HG03175 (cell line): ENCODE data around the gene PPFIBP2.

ENCODE experiments used
- ATAC-seq: cut with Tn5 transposase; IDR thresholded peaks from one replicate; pipeline ENCODE4 v1.9.1; 2021; ENCODE audit warnings: mild to moderate bottlenecking, moderate library complexity; ENCODE audit not compliant: unreplicated experiment

The PPFIBP2 gene

DNA sequence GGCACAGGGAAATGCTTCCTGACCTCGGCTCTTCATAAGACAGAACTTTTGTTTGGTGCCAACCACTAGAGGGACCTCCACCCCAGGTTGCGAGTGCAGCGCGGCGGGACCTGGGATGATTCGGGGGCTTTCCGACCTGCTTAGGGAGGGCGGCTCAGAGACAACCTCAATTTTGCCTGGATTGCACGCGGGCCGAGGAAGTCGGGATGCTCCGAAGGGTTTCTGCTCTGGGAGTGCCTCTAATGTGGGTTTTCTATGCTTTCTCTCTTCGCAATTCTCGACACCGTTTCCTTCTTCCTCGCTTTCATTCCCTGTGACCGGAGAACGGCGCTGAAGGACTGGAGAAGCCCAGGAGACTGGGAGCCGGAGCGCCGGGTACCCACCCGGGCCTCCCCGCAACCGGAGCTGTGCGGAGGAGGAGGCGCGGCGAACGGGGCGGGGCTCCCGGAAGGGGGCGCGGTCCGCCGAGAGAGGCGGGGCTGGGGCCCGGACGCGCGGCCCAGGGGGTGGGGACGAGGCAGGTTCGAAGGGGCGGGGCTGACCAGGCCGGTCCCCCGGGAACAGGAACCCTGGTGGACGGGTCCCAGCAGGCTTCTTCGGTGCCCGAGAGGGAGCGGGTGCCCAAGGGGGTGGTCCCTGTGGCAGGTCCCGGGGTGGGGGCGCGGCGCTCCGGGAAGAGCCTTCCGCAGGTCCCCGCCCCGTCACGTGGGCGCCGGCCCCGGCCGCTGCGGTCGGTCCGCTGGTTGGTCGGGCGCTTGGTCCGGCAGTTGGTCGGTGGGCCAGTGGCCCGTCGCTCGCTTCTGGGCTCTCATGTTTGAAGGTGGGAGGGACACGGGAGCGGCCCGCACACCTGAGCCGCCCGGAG is at the start of gene PPFIBP2:
Gene PPFIBP2 (plus strand): TSS at position 766 of the 865 bp plus-strand sequence. CDS start 35,477 bp downstream, outside the sequence.
- peak; percentile 70 for ATAC-seq

DNA sequence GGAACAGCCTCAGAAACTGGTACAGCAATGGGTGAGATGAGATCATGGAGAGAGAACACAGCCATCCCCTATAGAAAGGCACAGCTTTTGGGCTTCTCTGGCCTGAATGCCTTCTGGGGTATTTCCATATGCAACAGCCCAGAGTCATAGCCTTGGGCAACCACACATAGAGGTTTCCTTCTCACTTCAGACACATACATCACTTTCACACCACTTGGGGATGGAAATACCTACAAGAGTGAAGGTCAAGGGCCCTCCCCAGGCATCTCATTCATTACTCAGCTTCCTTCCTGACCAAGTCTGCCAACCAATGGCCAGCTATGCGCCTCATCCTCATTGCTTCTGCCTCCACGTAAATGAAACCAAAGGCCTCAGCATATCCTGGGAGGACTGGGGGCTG is 46.1 kb upstream of the PPFIBP2 start:
- ATAC-seq: peak; percentile 71

DNA sequence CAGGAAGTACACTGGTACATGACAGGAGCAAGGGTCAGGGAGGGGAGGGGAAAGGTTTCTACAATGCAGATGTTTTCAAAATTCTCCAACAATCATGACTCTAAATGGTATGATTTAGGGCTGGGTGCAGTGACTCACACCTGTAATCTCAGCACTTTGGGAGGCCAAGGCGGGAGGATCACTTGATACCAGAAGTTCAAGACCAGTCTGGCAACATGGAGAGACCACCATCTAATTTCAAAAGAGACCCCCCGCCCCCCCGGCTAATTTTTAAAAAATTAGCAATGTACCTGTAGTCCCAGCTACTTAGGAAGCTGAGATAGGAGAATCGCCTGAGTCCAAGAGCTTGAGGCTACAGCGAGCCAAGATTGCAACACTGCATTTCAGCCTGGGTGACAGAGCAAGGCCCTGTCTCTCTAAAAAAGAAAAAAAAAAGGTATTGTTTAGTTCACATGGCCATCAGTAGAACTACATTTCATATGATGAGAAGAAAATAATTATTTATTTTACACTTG is 44.4 kb upstream of the PPFIBP2 start:
- no peak for ATAC-seq

DNA sequence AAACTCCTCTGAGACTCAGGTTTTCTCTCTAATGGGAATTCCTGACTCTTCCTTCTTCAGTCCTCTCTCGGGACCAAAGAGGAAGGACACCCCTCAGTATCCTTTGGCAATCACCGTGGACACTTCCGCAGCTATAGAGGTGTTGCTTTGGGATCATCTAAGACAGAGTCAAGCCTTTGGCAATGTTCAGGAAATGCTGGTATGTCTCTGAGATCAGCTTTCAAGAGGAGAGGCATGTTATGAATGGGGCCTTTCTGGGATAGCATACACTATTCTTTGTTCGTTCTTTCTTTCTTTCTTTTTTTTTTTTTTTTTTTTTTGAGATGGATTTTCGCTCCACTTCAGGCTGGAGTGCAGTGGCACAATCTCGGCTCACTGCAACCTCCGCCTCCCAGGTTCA is 42.7 kb upstream of the PPFIBP2 start:
- no peak for ATAC-seq

DNA sequence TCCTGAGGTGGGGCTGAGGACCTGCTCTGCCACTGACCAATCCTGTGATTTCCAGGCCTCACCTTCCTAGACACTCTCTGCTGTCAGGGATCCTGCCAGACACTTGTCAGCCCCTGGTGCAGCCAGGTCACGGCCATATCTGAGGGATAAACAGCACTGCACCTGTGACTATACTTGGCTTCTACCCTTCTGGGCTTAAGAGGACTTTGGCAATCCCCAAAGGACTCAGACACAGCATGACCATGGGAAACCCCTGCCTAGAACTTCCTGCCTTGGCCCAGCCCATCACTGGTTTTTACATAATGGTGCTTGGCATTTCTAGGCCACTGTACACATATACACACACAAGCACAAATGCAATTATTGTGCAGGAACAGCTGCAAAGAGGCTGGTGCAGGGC is 40.1 kb upstream of the PPFIBP2 start:
- ATAC-seq: peak; percentile 84

DNA sequence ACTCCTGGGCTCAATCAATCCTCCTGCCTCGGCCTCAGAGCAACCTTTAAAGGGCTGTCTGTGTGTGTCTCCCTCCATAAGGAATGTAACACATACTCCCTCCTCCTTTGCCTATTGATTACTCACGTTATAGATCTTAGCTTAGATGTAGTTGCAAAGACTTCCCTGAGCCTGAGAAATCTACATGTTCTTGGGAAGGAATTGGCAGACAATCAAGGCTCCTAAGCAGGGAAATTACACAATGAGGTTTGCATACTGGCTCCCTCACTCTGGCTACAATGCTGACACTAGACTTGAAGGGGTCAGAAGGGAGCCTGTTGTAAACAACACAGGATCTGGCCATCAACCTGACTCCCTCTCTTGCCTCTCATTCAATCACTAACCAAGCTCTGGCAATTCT is 33.7 kb upstream of the PPFIBP2 start:
- ATAC-seq: no peak

DNA sequence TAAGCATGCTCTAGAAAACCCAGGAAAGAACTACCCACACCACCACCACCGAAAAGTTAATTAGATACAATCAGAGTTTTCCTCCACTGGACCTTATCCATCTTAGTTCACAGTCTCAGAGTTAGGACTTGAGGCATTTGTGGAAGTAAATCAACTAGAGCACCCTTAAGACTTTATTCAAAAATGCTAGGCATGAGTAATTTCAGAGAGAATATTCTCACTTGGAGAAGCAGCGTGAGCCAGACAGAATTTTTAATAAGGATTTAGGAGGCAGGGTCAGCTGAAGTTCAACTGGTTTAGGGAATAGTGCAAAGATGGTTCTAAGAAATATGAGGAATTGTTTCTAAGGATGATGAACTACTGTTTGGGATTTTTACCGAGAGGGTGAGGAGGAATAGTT is 29.7 kb upstream of the PPFIBP2 start:
- no peak for ATAC-seq

DNA sequence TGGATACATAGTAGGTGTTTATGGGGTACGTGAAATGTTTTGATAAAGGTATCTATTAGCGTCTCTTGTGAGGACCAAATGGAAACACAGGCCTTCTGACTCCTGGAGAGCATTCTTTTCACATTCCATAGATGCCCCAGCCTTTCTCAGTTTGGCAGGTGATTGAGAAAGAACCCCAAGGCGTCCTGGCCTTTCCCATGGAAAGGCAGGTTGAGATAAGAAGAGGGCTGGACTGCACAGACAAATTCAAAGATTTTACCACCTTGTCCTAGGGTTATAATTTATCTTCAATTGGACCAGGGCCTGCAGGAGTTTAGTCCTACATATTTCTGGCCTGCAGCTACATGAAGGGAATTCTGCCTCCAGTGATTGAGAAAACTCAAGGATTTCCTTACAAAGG is 29.2 kb upstream of the PPFIBP2 start:
- ATAC-seq: no peak

DNA sequence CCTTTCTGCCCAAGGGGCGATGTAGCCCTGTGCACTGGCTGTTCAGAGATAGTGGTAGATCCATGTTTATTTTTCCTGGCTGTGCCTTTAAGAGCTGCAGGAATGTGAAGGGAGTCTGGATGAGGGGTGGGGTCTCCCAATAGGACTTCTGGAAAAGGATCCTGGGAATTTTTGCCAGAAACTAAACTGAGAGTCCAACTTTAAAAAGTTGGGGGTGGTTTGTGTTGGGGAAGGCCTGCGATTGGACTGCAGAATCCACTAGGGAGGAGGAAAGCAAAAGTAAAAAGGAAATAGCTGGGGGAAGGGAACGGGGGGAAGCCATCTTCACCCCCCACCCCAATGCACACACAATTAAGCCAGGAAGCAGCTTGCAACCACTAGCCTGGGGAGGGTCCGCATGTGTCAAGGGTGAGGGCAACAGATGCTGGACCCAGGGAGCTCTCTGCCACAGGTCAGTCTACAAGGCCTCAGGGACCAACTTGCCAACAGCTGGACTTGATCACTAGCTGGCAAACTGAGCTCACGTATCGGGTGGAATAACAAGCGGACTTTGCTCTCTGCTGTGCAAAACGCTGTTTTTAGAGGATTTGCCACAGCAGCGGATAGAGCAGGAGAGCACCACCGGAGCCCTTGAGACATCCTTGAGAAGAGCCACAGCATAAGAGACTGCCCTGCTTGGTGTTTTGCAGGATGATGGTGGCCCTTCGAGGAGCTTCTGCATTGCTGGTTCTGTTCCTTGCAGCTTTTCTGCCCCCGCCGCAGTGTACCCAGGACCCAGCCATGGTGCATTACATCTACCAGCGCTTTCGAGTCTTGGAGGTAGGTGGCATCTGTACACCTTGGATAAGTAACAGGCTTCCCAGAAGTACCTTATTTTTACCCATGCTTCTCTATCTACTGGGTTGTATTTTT is 28.4 kb upstream of the PPFIBP2 start, which contains the start of gene OLFML1:
Gene OLFML1 (plus strand): TSS at position 321 of the 912 bp plus-strand sequence. CDS start 370 bp downstream, at position 691.
- no peak for ATAC-seq

DNA sequence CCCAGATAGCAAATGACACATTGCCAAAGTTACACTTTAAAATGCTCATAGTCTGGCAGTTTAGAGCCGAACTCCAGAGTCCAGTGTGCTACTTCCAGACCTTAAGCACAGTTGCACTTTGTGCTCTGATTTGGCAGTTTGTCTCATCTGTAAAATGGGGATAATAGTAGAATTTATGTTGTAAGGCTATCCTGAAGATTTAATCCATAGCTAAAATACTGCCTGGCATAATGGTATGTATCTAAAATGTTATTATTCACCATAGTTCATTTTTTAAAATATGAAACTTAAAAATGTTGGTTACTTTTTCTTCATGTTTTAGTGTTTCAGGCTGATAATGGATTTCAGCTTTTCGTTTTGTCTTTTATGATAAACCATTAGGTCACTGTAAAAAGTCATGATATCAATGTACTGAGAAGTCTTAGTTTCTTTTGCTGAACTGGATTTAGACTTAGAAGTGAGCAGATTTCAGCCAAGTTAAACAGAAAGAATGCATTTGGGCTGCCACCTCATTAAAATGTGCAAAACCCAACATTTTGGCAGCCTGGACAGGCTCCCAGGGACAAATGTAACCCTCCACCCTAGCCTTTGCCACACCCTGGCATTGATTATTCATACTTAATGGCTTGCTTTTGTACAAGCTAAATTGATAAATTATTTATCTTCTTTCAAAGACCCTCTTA is 27.6 kb upstream of the PPFIBP2 start:
- ATAC-seq: no peak

DNA sequence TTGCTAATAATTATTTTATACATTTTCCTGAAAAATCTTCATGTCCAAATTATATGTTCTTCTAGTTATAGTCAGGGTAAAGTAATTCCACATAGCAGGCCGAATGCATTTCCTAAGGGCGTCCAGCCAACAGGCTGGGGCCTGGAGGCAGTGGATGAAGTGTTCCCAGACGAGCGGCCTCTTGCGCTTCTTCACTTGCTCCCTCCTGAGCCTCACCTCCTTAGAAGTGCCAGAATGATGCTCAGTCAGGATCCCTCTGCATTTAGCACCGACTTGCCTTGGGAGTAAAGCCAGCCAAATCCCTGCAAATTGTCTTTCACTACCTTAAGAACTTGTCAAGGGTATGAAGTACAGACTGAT is 27.0 kb upstream of the PPFIBP2 start:
- ATAC-seq: no peak

DNA sequence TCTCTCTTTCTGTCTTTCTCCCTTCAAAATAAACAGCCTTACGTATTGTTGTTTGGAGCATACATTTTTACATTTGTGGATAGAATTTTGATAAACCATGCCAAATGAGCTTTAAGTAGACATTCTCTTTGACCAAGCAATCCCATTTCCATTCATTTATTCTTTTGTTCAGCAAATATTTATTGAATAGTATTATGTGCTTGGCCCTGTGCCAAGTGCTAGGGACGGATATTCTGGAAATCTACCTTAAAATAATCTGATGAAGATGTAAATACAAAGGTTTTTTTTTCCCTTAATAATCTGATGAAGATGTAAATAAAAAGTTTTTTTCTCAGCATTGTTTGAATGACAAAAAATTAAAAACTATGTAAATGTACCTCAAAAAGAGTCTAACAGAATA is 26.4 kb upstream of the PPFIBP2 start:
- ATAC-seq: no peak

DNA sequence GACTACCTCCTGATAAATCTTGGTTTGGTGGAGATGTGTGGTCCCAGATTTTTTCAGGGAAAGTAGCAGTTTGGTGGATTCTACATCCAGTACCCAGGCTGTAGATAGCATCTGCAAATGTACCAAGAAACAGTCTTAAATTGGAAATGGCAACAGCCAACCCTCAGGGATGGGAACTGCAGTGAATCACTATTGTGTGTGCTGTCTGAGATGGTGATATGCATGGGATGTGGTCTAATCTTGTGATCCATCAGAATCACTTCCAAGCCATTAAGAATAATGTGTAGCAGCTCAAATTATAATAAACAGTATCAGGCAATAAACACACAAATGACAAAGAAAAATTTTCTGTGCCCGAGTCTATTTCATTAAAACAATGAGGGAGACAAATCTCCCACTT is 25.1 kb upstream of the PPFIBP2 start:
- ATAC-seq: no peak

DNA sequence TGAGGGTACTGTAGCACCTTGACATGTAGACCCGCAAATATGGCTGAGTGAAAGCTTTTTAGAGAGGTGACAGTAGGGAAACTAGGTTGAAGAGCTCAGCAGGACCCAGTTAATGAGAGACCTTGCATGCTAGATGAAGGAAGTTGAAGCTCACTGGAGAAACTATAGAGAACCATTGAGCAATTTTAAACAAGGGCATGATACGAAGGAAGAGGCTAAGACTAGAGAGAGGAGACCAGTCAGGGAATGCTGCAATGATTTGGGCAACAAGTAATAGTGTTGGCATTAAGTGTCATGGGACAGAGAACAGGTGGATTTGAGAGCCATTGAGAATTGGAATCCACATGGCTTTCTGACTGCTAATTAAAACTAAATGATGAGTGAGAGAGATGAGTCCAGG is 24.4 kb upstream of the PPFIBP2 start:
- ATAC-seq: no peak

DNA sequence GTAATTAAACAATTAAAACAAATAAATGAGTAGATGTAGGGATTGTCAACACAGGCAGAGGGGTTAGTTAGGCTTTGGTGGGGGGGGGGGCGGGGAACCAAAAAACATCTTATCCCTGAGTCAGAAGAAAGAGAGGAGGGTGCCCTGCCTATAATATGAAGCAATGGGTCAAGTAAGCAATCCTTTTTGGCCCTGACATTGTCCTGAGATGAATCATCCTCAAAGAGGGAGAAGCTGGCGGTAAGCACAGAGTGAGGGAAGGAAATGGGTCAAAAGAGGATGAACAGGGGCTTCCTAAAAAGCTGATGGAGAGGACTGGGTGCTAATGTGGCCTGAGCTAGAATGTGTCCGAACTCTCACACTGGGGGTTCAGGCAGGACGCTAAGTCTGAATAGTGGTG is 23.7 kb upstream of the PPFIBP2 start:
- ATAC-seq: no peak

DNA sequence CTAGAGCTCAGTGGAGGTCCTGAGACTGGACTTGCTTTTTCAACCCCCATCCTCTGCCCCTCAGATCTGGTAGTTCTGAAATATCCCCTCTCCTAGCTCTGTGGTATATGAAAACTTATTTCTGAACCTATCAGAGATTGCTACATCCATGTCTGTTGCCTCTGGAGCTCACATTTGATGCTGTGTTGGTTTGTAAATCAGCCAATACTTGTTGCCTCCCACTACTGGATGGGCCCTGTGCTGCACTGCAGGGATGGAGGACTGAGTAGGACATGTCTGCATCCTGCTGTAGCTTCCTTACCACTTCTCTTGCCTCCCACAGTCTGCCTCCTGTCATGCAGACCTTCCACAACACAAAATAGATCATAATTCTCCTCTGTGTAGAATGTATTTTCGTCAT is 23.3 kb upstream of the PPFIBP2 start:
- no peak for ATAC-seq

DNA sequence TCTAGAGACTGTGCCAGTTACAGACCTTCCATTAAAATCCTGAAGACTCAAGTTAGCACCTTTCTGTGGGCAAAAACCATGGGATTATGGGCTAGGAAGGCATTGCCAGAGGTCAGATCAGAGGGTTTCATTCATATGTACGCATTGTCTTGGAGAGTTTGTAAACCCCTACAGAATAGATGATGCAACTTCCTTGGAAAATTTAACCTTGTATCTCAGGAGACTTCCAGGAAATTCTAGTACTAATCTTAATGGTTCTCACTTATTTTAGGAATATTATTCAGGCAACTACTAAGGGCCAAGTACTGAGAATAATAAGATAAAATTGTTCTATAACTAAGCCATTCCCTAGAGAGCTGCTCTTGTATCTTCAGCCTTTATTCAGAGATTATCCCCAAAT is 21.5 kb upstream of the PPFIBP2 start:
- ATAC-seq: no peak

DNA sequence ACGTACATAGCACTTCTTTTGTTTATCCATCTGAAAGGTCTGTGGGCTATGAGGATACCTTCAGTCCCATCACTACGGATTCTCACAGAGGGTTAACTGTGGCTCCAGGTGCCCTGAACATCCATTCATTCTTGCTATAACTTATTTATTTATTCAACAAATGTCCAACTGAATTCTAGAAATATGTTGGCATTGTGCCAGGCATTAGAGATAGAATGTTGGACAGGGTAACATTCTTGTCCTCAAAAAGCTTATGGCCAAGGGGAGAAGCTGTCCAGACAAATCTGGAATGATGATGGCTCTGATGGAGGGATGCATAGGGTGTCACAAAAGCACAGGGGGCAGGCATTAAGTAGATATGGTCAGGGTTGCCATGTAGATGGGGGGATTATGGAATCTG is 20.1 kb upstream of the PPFIBP2 start:
- no peak for ATAC-seq

DNA sequence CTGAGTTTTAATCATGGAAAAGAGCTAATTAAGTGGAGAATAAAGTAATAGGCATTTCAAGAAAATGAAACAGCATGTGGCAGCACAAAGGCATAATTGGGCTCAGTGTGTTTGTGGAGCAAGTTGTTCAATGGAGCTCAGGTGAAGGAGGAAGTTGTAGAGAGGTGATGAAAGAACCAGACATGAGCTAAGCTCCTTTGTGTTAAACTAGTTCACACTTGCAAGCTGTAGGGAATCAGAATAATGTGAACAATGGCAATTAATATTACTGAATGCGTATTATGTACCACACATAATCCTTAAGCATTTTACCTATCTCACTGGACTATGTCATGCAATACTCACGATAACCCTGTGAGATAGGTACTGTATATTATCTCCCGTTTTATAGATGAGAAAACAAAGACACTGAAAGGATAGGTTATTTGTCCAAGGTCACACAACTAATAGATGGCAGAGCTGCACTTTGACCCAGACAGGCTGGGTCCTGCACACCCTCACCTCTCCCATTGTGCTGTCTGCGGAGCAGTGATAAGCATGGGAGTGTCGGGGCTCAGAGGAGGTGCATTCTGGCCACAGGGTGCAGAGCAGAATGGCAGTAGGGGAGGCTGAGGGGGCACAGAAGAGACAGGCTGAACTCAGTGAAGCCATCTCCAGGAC is 19.6 kb upstream of the PPFIBP2 start:
- ATAC-seq: no peak

DNA sequence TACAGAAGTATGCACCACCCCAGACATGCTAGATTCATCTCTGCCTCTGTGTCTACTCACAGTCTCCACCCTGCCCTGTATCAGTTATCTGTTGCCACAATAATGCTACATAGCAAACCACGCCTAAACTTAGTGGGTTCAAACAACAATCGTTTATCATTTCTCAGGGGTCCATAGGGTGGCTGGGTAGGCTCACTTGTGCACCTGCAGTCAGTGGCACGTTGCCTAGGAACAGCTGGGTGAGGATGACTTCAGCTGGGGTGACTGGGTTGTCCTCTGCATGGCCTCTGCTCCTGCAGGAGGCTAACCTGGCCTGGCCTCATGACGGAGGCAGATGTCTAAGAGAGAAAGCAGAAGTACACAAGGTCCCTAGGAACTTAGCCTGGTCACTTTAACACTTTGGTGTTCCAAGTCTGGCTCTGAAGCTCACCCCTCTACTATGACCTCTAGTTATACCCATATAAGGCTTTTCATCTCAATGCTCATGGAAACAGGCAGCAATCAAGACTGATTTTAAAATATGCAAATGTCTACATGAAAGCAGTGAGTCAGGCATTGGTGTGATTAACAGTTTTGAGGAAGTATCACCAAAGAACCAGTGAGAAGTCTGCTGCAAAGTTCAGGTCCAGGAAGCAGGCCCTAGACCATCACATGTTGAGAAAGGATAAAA is 17.8 kb upstream of the PPFIBP2 start:
- ATAC-seq: peak; percentile 94
